Astrocyte of the spinal cord (primary cell): ENCODE data around the gene LSM4.

ENCODE experiments used
- DNase-seq: peaks from one replicate; pipeline ENCODE4 v3.0.0; 2011; ENCODE audit warnings: low read depth, low spot score
- H3K4me3 ChIP-seq: 2 replicates; pipeline ENCODE4 v1.5.1; 2011; ENCODE audit warnings: low read depth, mild to moderate bottlenecking, low read length, moderate library complexity
- CTCF ChIP-seq: IDR thresholded peaks from 2 replicates; pipeline ENCODE4 v1.5.1; 2012; ENCODE audit warnings: low read depth, mild to moderate bottlenecking, low read length, inconsistent platforms
- in situ Hi-C: cut with HindIII; loops from 2 replicates; pipeline ENCODE4 v1.10.0; 2017; ENCODE audit warnings: low sequenced_read_pairs

The LSM4 gene

GRCh38 chr19:18279266-18279515, 43.7 kb downstream of the LSM4 start:
- TF ChIP-seq CTCF, result no peak
- no peak for DNase-seq
- H3K4me3 ChIP-seq, result peak overlapping the region; percentile 96
- in situ Hi-C loops, result no loop called here

GRCh38 chr19:18278521-18279265, 44.2 kb downstream of the LSM4 start:
- DNase-seq, result peak; percentile 33
- H3K4me3 ChIP-seq, result peak overlapping the region; percentile 96
- peak; percentile 30 for TF ChIP-seq CTCF
- in situ Hi-C loops, result no loop called here

GRCh38 chr19:18274781-18275356, 48.0 kb downstream of the LSM4 start:
- TF ChIP-seq CTCF, result no peak
- peak; percentile 91 for DNase-seq
- no peak overlapping the region for H3K4me3 ChIP-seq
- in situ Hi-C loops, result no loop called here

GRCh38 chr19:18274219-18274780, 48.6 kb downstream of the LSM4 start, which contains the start of gene IQCN:
Gene IQCN, minus strand, starts transcription at chr19:18274452. Its CDS starts 4,974 bp downstream, at chr19:18269478.
- in situ Hi-C loops, result no loop called here
- TF ChIP-seq CTCF, result no peak
- no peak within 1 kb of the TSS for H3K4me3 ChIP-seq
- peak; percentile 51 for DNase-seq

GRCh38 chr19:18273561-18274218, 49.2 kb downstream of the LSM4 start:
- no peak overlapping the region for H3K4me3 ChIP-seq
- no peak for DNase-seq
- in situ Hi-C loops, result no loop called here
- no peak for TF ChIP-seq CTCF

GRCh38 chr19:18271433-18271841, 51.4 kb downstream of the LSM4 start:
- H3K4me3 ChIP-seq, result no peak overlapping the region
- in situ Hi-C loops, result no loop called here
- DNase-seq, result no peak
- no peak for TF ChIP-seq CTCF
